Spleen (tissue), 11 donors: ENCODE results near the gene HDAC8. TPM values are rescaled to one million over a fixed set of nuclear protein-coding genes. Genes with fewer than 3 reads are reported as not detected.
"Not testable (repeated sequence)": the region's sequence is repeated elsewhere in the genome, so short reads cannot be mapped to it uniquely, and the experiment has no call there.

Experiments used
- DNase-seq: peaks from one replicate; pipeline ENCODE4 v3.0.0-alpha.2; 2020
- H3K27ac ChIP-seq, 8 donors: fragments of 200-600 bp; sonication (generic) in 7 of 8; 1 replicate in 4 of 8; 2 replicates in 4 of 8; pipeline versions ENCODE4 v1.5.0 to v1.8.0; 2016 to 2021; ENCODE audit warnings: inconsistent platforms in 4 of 8, mild to moderate bottlenecking in 4 of 8, moderate library complexity in 1 of 8
- H3K27me3 ChIP-seq, 7 donors: fragments of 200-600 bp; sonication (generic) in 6 of 7; replicated peaks in 1 of 7; 1 replicate in 4 of 7; 2 replicates in 3 of 7; pipeline versions ENCODE4 v1.5.0 to v1.8.0; 2016 to 2021; ENCODE audit warnings: inconsistent platforms in 3 of 7, mild to moderate bottlenecking in 1 of 7
- H3K36me3 ChIP-seq, 6 donors: fragments of 200-600 bp; sonication (generic) in 5 of 6; 1 replicate in 4 of 6; 2 replicates in 2 of 6; pipeline versions ENCODE4 v1.5.0 to v1.8.0; 2016 to 2021; ENCODE audit warnings: inconsistent platforms in 2 of 6
- H3K4me1 ChIP-seq, 6 donors: fragments of 200-600 bp; sonication (generic) in 5 of 6; 1 replicate in 3 of 6; 2 replicates in 3 of 6; pipeline versions ENCODE4 v1.5.0 to v1.8.0; 2016 to 2021; ENCODE audit warnings: inconsistent platforms in 3 of 6
- H3K4me3 ChIP-seq, 8 donors: fragments of 200-600 bp; sonication (generic) in 7 of 8; 1 replicate in 4 of 8; 2 replicates in 4 of 8; pipeline versions ENCODE4 v1.5.0 to v1.8.0; 2016 to 2021; ENCODE audit warnings: inconsistent platforms in 4 of 8, mild to moderate bottlenecking in 4 of 8, moderate library complexity in 2 of 8
- H3K9me3 ChIP-seq, 8 donors: fragments of 200-600 bp; sonication (generic) in 7 of 8; 1 replicate in 4 of 8; 2 replicates in 4 of 8; pipeline versions ENCODE4 v1.5.0 to v1.8.0; 2016 to 2021; ENCODE audit warnings: inconsistent platforms in 4 of 8
- CTCF ChIP-seq, 11 experiments: fragments of 200-600 bp in 7 of 11; fragments of 450-650 bp in 4 of 11; sonication (generic) in 4 of 11; IDR thresholded peaks in 8 of 11; conservative IDR thresholded peaks in 3 of 11; 1 replicate in 7 of 11; 2 replicates in 4 of 11; pipeline versions ENCODE4 v1.4.0 to v1.8.0; 2016 to 2021; ENCODE audit warnings: antibody characterized with exemption in 11 of 11, inconsistent platforms in 4 of 11, mild to moderate bottlenecking in 1 of 11
- POLR2A ChIP-seq, 3 donors: fragments of 450-650 bp; IDR thresholded peaks; one replicate each; pipeline ENCODE4 v1.5.1; 2017; ENCODE audit warnings: antibody characterized with exemption in 3 of 3, mild to moderate bottlenecking in 1 of 3
- POLR2AphosphoS5 ChIP-seq, 3 donors: sonication (generic); formaldehyde crosslinking; IDR thresholded peaks; one replicate each; pipeline ENCODE4 v1.5.1; 2017; ENCODE audit warnings: antibody characterized with exemption in 3 of 3
- WGBS, 5 donors: extraction: QIAGEN DNeasy Blood & Tissue Kit in 3 of 5; methylation state at CpG; one replicate each; pipeline versions ENCODE4 v1.1.5 to v1.1.7; 2013 to 2018; 5-methylcytosine and 5-hydroxymethylcytosine counted together
- intact Hi-C: fragments of 100-400 bp; cut with DNase I; formaldehyde crosslinking; loops from one replicate; pipeline ENCODE4 v1.15.0; 2023; ENCODE audit warnings: low total_unique reads
- polyA plus RNA-seq, 3 donors: library from polyadenylated mRNA; stranded (reverse); fragments of 200-250 nt; gene quantifications; one replicate each; pipeline ENCODE4 v1.2.1, GENCODE V29; 2013
- total RNA-seq, 7 donors: library from RNA; depleted of rRNA in 3 of 7; stranded (reverse); fragments of >200 nt in 3 of 7; fragmentation: NEBNext Ultra II Directional in 4 of 7; extraction: Animal tissue kit (Norgen Biotek cat#: 25700) in 4 of 7; gene quantifications; one replicate each; pipeline versions ENCODE4 v1.1.0 to v1.2.1, GENCODE V29; 2016 to 2021
- donor health status: healthy with polysubstance abuse.
- donor health status: DM: no; HTN: no; CAD: no; lungs with moderate emphysema.
- donor health status: DM: no; HTN: no; CAD: no.
- donor health status: Bipolar disorder and iron deficiency.
- donor health status: healthy.
- donor health status: DM: no; HTN: no; CAD: no.
- donor health status: DM: yes; HTN: yes; CAD: no.

The HDAC8 gene
- total and polyA plus RNA-seq, 10 donors, result 15.6 to 54.6 (median 33.5) TPM

- H3K9me3 ChIP-seq, result no peaks in the 10 kb centered on the region
- H3K4me3 ChIP-seq, result no peak overlapping the region
- H3K27ac ChIP-seq, result no peak overlapping the region
- WGBS, 5 donors, result 62 to 82% (median 79%) methylated on average over 8 to 9 of the region's 9 CpGs
- intact Hi-C loops, result no loop called here
- no peak for DNase-seq
- TF ChIP-seq POLR2AphosphoS5 (IDR thresholded peaks at IDR 0.05) (no peak), POLR2A (IDR thresholded peaks at IDR 0.05) (no peak), CTCF (IDR thresholded peaks at IDR 0.05 in 8 of 11, conservative IDR thresholded peaks at IDR 0.05 in 3 of 11) (no peak)
- H3K4me1 ChIP-seq, result no peaks in the 10 kb centered on the region
- H3K36me3 ChIP-seq, result no peaks in the 10 kb centered on the region
- H3K27me3 ChIP-seq, result no peaks in the 10 kb centered on the region
These were observed 48.0 kb upstream of the HDAC8 start for GRCh38 chrX:72620550-72621145.

GRCh38 chrX:72609313-72609712 is 36.7 kb upstream of the HDAC8 start:
- intact Hi-C loops, result no loop called here
- H3K36me3 ChIP-seq, result no peaks in the 10 kb centered on the region
- WGBS, 5 donors, result 55 to 90% (median 66%) methylated on average over 2 of the region's 2 CpGs
- H3K9me3 ChIP-seq, result no peaks in the 10 kb centered on the region
- H3K27me3 ChIP-seq, result peaks cover 0 to 18% (median 0%) of the 10 kb centered on the region in 7 donors
- no peak for DNase-seq
- no peak overlapping the region for H3K4me3 ChIP-seq
- no peak overlapping the region for H3K27ac ChIP-seq
- H3K4me1 ChIP-seq, result no peaks in the 10 kb centered on the region
- TF ChIP-seq POLR2AphosphoS5 (IDR thresholded peaks at IDR 0.05), result no peak
- no peak for TF ChIP-seq CTCF (IDR thresholded peaks at IDR 0.05 in 8 of 11, conservative IDR thresholded peaks at IDR 0.05 in 3 of 11)
- no peak for TF ChIP-seq POLR2A (IDR thresholded peaks at IDR 0.05)

- no peak for DNase-seq
- no peaks in the 10 kb centered on the region for H3K4me1 ChIP-seq
- TF ChIP-seq CTCF (IDR thresholded peaks at IDR 0.05 in 8 of 11, conservative IDR thresholded peaks at IDR 0.05 in 3 of 11) (no peak), POLR2AphosphoS5 (IDR thresholded peaks at IDR 0.05) (no peak), POLR2A (IDR thresholded peaks at IDR 0.05) (no peak)
- intact Hi-C loops, result no loop called here
- no peaks in the 10 kb centered on the region for H3K27me3 ChIP-seq
- H3K4me3 ChIP-seq, result no peak overlapping the region
- H3K27ac ChIP-seq, result no peak overlapping the region
- H3K9me3 ChIP-seq, result no peaks in the 10 kb centered on the region
- 59 to 84% (median 70%) methylated on average over 3 of the region's 3 CpGs for WGBS, 5 donors
- H3K36me3 ChIP-seq, result no peaks in the 10 kb centered on the region
These were observed 32.1 kb upstream of the HDAC8 start for GRCh38 chrX:72604705-72605104.

GRCh38 chrX:72604112-72604511 is 31.5 kb upstream of the HDAC8 start:
- Histone ChIP-seq H3K4me1 (no peaks in the 10 kb centered on the region), H3K9me3 (no peaks in the 10 kb centered on the region), H3K4me3 (no peak overlapping the region), H3K27ac (no peak overlapping the region), H3K36me3 (no peaks in the 10 kb centered on the region), H3K27me3 (no peaks in the 10 kb centered on the region)
- 64 to 87% (median 81%) methylated on average over 2 of the region's 2 CpGs for WGBS, 5 donors
- intact Hi-C loops, result no loop called here
- no peak for TF ChIP-seq POLR2A (IDR thresholded peaks at IDR 0.05)
- TF ChIP-seq CTCF (IDR thresholded peaks at IDR 0.05 in 8 of 11, conservative IDR thresholded peaks at IDR 0.05 in 3 of 11), result no peak
- TF ChIP-seq POLR2AphosphoS5 (IDR thresholded peaks at IDR 0.05), result no peak
- no peak for DNase-seq

- H3K27ac ChIP-seq, H3K36me3 ChIP-seq, H3K9me3 ChIP-seq, H3K27me3 ChIP-seq, DNase-seq, intact Hi-C loops, H3K4me3 ChIP-seq, H3K4me1 ChIP-seq: not testable (repeated sequence)
- WGBS, 5 donors, result 76 to 93% (median 85%) methylated on average over 4 of the region's 4 CpGs
These were observed 18.4 kb upstream of the HDAC8 start for GRCh38 chrX:72591038-72591437.
